ENCODE measurements around the gene CTLA4.

GRCh38 chr2:203822240-203822639 lies 45.3 kb upstream of the CTLA4 start:
- TF ChIP-seq CTCF (IDR thresholded peaks at IDR 0.05): no peak
- no peak for TF ChIP-seq POLR2A (IDR thresholded peaks at IDR 0.05)
- TF ChIP-seq POLR2AphosphoS5 (IDR thresholded peaks at IDR 0.05): no peak

Data from suprapubic skin (tissue), 4 donors.